ENCODE data around the gene GNG13. TPM values are rescaled to one million over a fixed set of nuclear protein-coding genes. Genes with fewer than 3 reads are reported as not detected.

The GNG13 gene
- total RNA-seq, result not detected

DNA sequence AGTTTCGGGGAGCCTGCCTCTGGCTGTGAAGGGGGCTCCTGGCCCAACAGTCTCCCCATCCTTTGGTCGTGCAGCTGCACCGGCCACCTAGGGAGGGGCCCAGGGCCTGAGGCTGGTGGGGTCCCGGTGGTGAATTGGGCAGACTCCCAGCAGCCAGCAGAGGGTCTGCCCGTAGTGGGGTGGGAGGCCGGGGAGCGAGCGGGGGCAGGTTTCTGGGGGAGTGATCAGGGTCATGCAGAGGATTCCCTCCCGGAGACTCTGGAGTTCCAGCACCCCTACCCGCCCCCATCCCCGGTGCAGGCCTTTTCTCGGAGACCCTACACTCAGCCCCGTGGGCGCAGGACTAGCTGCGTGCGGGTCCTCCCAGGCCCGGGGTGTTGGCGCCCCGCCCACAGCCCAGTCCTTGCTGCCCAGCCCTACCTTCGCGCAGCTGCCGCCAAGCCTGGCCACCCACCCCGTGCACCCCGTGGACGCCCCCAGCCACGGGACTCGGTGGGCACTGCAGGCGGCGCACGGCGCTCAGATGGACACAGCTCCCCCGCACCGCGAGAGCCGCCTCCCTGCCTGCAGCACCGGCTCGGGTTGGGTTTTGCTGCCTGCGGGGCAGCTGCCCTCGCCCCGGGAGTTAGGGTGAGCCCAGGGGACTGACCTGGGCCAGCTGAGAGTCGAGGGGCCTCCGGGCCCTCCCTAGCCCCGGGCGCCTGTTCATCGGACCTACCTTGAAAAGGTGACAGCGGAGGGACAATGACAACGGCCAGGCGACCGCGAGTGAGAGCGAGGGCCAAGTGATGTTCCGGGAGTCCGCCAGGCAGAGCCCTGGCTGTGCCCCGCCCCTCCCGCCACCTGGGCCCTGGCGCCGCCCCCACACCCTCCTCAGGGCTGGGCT, at the start of gene GNG13:
Gene GNG13 (minus strand): TSS at position 787 of the 886 bp plus-strand sequence. CDS start 1,657 bp downstream, outside the sequence.
- no peaks in the 10 kb centered on the region for H3K9me3 Mint-ChIP-seq
- CTCF ChIA-PET, result no interaction called here
- no peak for DNase-seq
- peaks cover 3% of the 10 kb centered on the region for H3K27me3 Mint-ChIP-seq (ENCODE audit: low read depth)
- intact Hi-C loops (cut with micrococcal nuclease), result loop anchor here (10.0 kb wide), 1 partner anchor 175 kb away; the partner anchor contains the start of gene LMF1
- H3K36me3 Mint-ChIP-seq (ENCODE audit: low read depth), result peaks cover 18% of the 10 kb centered on the region
- H3K4me1 Mint-ChIP-seq (ENCODE audit: low read depth), result no peaks in the 10 kb centered on the region
- H3K27ac Mint-ChIP-seq, result no peak within 1 kb of the TSS
- H3K4me3 Mint-ChIP-seq, result no peak within 1 kb of the TSS

DNA sequence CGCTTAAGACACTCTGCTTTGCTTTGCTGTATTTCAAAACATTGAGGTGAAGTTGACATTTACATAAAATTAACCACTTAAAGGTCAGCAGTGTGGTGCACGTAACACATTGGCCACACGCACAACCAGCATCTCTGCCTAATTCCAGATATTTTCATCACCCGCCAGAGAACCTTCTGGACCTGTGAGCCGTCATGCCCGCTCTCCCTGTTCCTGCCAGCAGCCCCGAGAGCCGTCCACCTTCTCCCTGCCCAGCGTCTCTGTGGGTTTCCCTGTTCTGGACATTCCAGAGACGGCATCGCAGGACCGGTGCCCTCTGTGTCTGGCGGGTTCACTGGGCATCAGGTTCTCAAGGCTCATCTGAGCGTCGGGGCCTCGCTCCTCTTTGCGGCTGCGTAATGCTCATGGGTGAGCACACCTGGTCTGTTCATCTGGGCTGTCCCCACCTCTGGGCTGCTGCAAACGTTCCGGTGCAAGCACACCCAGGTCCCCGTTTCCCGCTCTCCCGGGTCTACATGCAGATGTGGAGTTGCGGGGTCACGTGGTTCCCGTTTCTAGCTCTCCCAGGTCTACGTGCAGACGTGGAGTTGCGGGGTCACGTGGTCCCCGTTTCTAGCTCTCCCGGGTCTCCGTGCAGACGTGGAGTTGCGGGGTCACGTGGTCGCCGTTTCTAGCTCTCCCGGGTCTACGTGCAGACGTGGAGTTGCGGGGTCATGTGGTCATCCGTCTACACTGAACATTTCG, 48.1 kb upstream of the GNG13 start:
- CTCF ChIA-PET, result no interaction called here
- Mint-ChIP-seq H3K36me3 (ENCODE audit: low read depth) (no peaks in the 10 kb centered on the region), H3K4me3 (no peak overlapping the region)

GRCh38 chr16:847681-848445, 47.3 kb upstream of the GNG13 start:
- no peak overlapping the region for H3K4me3 Mint-ChIP-seq
- no peaks in the 10 kb centered on the region for H3K9me3 Mint-ChIP-seq
- CTCF ChIA-PET, result no interaction called here
- no peak overlapping the region for H3K27ac Mint-ChIP-seq
- intact Hi-C loops (cut with micrococcal nuclease), result no loop called here
- no peaks in the 10 kb centered on the region for H3K27me3 Mint-ChIP-seq (ENCODE audit: low read depth)
- DNase-seq, result no peak
- no peaks in the 10 kb centered on the region for H3K36me3 Mint-ChIP-seq (ENCODE audit: low read depth)
- no peaks in the 10 kb centered on the region for H3K4me1 Mint-ChIP-seq (ENCODE audit: low read depth)

More for the DNA sequence above, 48.1 kb upstream of the GNG13 start:
- intact Hi-C loops (cut with micrococcal nuclease), result no loop called here
- Mint-ChIP-seq H3K4me1 (ENCODE audit: low read depth) (no peaks in the 10 kb centered on the region), H3K9me3 (no peaks in the 10 kb centered on the region), H3K27me3 (ENCODE audit: low read depth) (no peaks in the 10 kb centered on the region), H3K27ac (no peak overlapping the region)
- DNase-seq, result no peak

DNA sequence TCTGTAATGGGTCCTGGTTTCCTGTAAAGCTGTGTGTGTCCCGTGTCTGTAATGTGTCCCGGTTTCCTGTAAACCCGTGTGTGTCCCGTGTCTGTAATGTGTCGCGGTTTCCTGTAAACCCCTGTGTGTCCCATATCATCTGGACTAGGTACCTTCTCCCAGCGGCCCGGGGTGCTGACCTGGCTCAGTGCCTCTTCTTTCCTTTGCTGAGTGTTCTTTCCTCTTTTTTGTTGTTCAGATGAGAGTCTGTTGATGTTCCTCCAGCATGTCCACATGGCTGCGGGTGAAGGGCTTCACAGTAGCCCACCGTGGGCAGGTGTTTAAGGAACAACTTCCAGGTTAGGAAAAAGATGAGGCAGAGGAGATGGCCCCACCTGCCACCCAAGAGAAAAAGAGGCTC, 46.6 kb upstream of the GNG13 start:
- Mint-ChIP-seq H3K27me3 (ENCODE audit: low read depth) (no peaks in the 10 kb centered on the region), H3K36me3 (ENCODE audit: low read depth) (no peaks in the 10 kb centered on the region), H3K27ac (no peak overlapping the region), H3K4me3 (no peak overlapping the region), H3K9me3 (no peaks in the 10 kb centered on the region), H3K4me1 (ENCODE audit: low read depth) (no peaks in the 10 kb centered on the region)
- intact Hi-C loops (cut with micrococcal nuclease), result no loop called here
- no peak for DNase-seq
- CTCF ChIA-PET, result no interaction called here

DNA sequence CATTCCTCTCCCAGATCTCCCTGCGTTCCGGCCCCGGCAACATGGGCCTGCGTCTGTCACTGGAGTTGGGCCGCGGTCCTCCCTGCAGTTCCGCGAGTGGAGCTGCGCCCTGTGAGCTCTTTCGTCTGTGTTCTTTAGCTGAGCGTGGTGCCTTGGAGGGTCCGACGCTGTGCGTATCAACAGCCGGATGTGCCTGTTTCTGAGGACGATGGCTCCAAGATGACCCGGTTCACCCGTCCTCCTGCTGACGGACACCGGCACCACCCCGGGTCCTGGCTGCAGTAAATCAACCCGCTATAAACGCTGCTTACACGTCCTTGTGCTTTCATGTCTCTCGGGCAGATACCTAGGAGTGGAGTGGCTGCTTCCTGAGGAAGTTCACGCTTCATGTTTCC, 44.8 kb upstream of the GNG13 start:
- no peaks in the 10 kb centered on the region for H3K36me3 Mint-ChIP-seq (ENCODE audit: low read depth)
- intact Hi-C loops (cut with micrococcal nuclease), result no loop called here
- H3K4me1 Mint-ChIP-seq (ENCODE audit: low read depth), result no peaks in the 10 kb centered on the region
- H3K4me3 Mint-ChIP-seq, result no peak overlapping the region
- no peak overlapping the region for H3K27ac Mint-ChIP-seq
- CTCF ChIA-PET, result no interaction called here
- no peaks in the 10 kb centered on the region for H3K27me3 Mint-ChIP-seq (ENCODE audit: low read depth)
- no peak for DNase-seq
- no peaks in the 10 kb centered on the region for H3K9me3 Mint-ChIP-seq

GRCh38 chr16:844638-845350, 44.3 kb upstream of the GNG13 start:
- no peaks in the 10 kb centered on the region for H3K9me3 Mint-ChIP-seq
- H3K4me1 Mint-ChIP-seq (ENCODE audit: low read depth), result no peaks in the 10 kb centered on the region
- H3K36me3 Mint-ChIP-seq (ENCODE audit: low read depth), result no peaks in the 10 kb centered on the region
- CTCF ChIA-PET, result no interaction called here
- no peak overlapping the region for H3K27ac Mint-ChIP-seq
- no peak for DNase-seq
- H3K4me3 Mint-ChIP-seq, result no peak overlapping the region
- intact Hi-C loops (cut with micrococcal nuclease), result no loop called here
- no peaks in the 10 kb centered on the region for H3K27me3 Mint-ChIP-seq (ENCODE audit: low read depth)

- Mint-ChIP-seq H3K27me3 (ENCODE audit: low read depth) (no peaks in the 10 kb centered on the region), H3K36me3 (ENCODE audit: low read depth) (no peaks in the 10 kb centered on the region), H3K9me3 (no peaks in the 10 kb centered on the region), H3K4me3 (no peak overlapping the region), H3K4me1 (ENCODE audit: low read depth) (no peaks in the 10 kb centered on the region), H3K27ac (no peak overlapping the region)
- CTCF ChIA-PET, result interaction anchor here (0.7 kb wide), 1 partner anchor 773 kb away, joined by 3 read pairs; no protein-coding TSS in a partner anchor
- intact Hi-C loops (cut with micrococcal nuclease), result no loop called here
- no peak for DNase-seq
Measured at GRCh38 chr16:843771-844170, 43.2 kb upstream of the GNG13 start.

DNA sequence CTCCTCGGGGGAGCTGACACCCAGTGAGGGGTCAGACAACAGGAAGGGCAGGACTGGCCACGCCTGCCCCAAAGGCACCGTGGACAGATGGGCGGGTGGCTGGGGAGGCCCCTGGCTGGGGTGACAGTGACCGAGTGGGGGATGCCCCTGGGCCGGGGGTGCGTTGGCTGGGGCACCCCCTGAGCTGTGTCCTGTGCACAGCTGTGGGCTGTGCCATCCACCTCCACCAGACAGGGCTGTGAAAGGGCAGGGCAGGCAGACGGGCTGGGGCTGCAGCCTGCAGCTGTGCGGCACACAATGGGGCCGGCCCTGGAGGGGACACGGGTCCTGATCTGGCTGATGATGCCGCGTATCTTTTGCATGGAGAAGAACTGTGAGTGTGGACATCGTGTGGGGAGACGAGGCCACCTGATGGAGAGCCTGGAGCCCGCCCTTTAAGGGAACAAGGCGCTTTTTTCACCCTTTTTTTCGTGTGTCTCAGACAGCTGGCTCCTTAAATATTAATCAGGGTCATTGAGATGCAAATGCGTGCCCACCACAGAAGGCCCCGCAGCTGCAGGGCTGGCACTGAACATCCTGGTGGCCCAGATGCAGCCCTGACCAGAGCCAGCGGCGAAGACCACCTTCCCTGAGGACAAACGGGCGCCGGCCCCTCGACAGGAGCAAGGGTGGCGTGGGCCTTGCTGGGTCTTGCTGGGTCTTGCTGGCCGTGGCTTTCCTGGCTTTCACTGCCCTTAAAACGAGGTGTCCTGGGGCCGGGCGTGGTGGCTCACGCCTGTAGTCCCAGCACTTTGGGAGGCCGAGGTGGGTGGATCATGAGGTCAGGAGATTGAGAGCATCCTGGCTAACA, 42.4 kb upstream of the GNG13 start:
- H3K27ac Mint-ChIP-seq, result no peak overlapping the region
- no peak for DNase-seq
- H3K36me3 Mint-ChIP-seq (ENCODE audit: low read depth), result no peaks in the 10 kb centered on the region
- no peak overlapping the region for H3K4me3 Mint-ChIP-seq
- H3K9me3 Mint-ChIP-seq, result no peaks in the 10 kb centered on the region
- intact Hi-C loops (cut with micrococcal nuclease), result no loop called here
- no peaks in the 10 kb centered on the region for H3K4me1 Mint-ChIP-seq (ENCODE audit: low read depth)
- H3K27me3 Mint-ChIP-seq (ENCODE audit: low read depth), result no peaks in the 10 kb centered on the region
- CTCF ChIA-PET, result interaction anchor here (0.7 kb wide), 1 partner anchor 774 kb away, joined by 3 read pairs; no protein-coding TSS in a partner anchor

DNA sequence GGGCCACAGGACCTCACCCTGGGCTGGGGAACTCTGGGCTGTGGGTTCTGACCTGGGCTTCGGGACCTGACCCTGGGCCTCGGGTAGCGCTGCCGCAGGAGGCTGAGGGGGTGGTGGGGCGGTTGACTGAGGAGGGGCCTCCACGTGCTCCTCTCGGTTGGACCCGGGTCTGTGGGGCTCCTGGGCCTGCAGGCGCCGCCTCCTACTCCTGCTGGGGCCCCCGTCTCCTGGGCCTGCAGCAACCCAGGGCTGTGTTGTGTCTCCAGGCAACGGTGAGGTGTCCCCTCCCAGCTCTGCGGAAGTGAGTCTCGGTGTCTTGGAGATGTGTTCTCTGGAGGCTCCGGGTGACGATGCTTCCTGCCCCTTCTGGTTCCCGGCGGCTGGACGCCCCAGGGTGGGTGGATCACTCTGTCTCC, 41.5 kb upstream of the GNG13 start:
- Mint-ChIP-seq H3K4me3 (no peak overlapping the region), H3K9me3 (no peaks in the 10 kb centered on the region), H3K27me3 (ENCODE audit: low read depth) (no peaks in the 10 kb centered on the region), H3K4me1 (ENCODE audit: low read depth) (no peaks in the 10 kb centered on the region), H3K27ac (no peak overlapping the region), H3K36me3 (ENCODE audit: low read depth) (no peaks in the 10 kb centered on the region)
- intact Hi-C loops (cut with micrococcal nuclease), result no loop called here
- DNase-seq, result no peak
- CTCF ChIA-PET, result no interaction called here

DNA sequence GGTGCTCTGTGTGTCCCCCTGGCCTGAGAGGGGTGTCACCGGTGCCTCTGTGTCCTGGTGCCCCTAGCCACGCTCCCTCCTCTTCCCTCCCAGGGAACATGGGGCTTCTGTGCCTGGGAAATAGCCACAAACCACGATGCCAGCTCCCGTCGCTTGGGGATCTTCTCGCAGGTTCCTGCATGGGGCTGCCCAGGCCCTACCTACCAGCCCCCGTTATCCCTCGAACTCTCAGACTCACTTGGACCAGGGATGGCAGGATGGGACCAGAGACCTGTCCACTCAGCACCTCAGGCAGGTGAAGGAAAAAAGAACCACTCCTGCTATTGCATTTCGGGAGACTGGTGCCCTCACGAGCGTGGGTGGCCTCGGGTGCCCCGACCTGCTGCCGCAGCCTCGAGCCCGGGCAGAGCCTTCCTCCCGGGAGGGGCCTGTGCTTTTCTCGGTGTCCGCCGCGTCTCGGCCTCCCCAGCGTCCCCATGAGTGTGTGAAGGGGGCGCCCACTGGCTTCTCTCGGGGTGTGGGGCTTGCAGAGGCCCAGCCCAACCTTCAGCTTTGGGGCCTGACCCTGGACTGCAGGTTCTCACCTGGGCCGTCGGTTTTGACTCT, 41.0 kb upstream of the GNG13 start:
- no peak for DNase-seq
- H3K27me3 Mint-ChIP-seq (ENCODE audit: low read depth), result no peaks in the 10 kb centered on the region

More for the DNA sequence above, 41.0 kb upstream of the GNG13 start:
- Mint-ChIP-seq H3K36me3 (ENCODE audit: low read depth) (no peaks in the 10 kb centered on the region), H3K4me1 (ENCODE audit: low read depth) (no peaks in the 10 kb centered on the region), H3K27ac (no peak overlapping the region), H3K4me3 (no peak overlapping the region), H3K9me3 (peaks cover 3% of the 10 kb centered on the region)
- CTCF ChIA-PET, result no interaction called here
- intact Hi-C loops (cut with micrococcal nuclease), result no loop called here
